Esophagus muscularis mucosa (tissue), 4 donors: Measurements from ENCODE around the gene ITPR3. TPM values are rescaled to one million over a fixed set of nuclear protein-coding genes. Genes with fewer than 3 reads are reported as not detected.
A peak's percentile ranks its signal among the peaks of the same experiment; 100 is the strongest.
"Not testable (repeated sequence)": the region's sequence is repeated elsewhere in the genome, so short reads cannot be mapped to it uniquely, and the experiment has no call there.

Experiments
- DNase-seq: peaks from one replicate; pipeline ENCODE4 v3.0.0-alpha.2; 2017; ENCODE audit errors: extremely low spot score
- H3K27ac ChIP-seq, 4 donors: fragments of 200-600 bp; sonication (generic); replicated peaks in 1 of 4; 1 replicate in 3 of 4; 2 replicates in 1 of 4; pipeline ENCODE4 v1.5.1; 2016 to 2019; ENCODE audit warnings: mild to moderate bottlenecking in 1 of 4
- H3K27me3 ChIP-seq, 4 donors: fragments of 200-600 bp; sonication (generic); one replicate each; pipeline versions ENCODE4 v1.5.1 to v1.6.0; 2016 to 2019
- H3K36me3 ChIP-seq, 4 donors: fragments of 200-600 bp; sonication (generic); one replicate each; pipeline ENCODE4 v1.5.1; 2016 to 2019
- H3K4me1 ChIP-seq, 4 donors: fragments of 200-600 bp; sonication (generic); one replicate each; pipeline ENCODE4 v1.5.1; 2016 to 2019
- H3K4me3 ChIP-seq, 4 donors: fragments of 200-600 bp; sonication (generic); 1 replicate in 2 of 4; 2 replicates in 2 of 4; pipeline ENCODE4 v1.5.1; 2016 to 2019; ENCODE audit warnings: mild to moderate bottlenecking in 4 of 4, moderate library complexity in 1 of 4
- H3K9me3 ChIP-seq, 4 donors: fragments of 200-600 bp; sonication (generic); 1 replicate in 3 of 4; 2 replicates in 1 of 4; pipeline ENCODE4 v1.5.1; 2016 to 2019
- CTCF ChIP-seq, 3 experiments: fragments of 200-600 bp in 2 of 3; fragments of 450-650 bp in 1 of 3; sonication (generic) in 2 of 3; IDR thresholded peaks; one replicate each; pipeline ENCODE4 v1.5.1; 2017 to 2019; ENCODE audit warnings: antibody characterized with exemption in 3 of 3, mild to moderate bottlenecking in 2 of 3, moderate library complexity in 1 of 3
- EP300 ChIP-seq: sonication (generic); formaldehyde crosslinking; IDR thresholded peaks from one replicate; pipeline ENCODE4 v1.6.1; 2017; ENCODE audit warnings: antibody characterized with exemption
- POLR2A ChIP-seq: fragments of 450-650 bp; IDR thresholded peaks from one replicate; pipeline ENCODE4 v1.6.1; 2017; ENCODE audit warnings: antibody characterized with exemption, moderate library complexity, mild to moderate bottlenecking, low read depth
- POLR2AphosphoS5 ChIP-seq, 2 donors: sonication (generic); formaldehyde crosslinking; IDR thresholded peaks; one replicate each; pipeline ENCODE4 v1.6.1; 2017; ENCODE audit warnings: antibody characterized with exemption in 2 of 2
- WGBS: methylation state at CpG from one replicate; pipeline ENCODE4 v1.1.5; 2018; 5-methylcytosine and 5-hydroxymethylcytosine counted together
- intact Hi-C: fragments of 100-400 bp; cut with DNase I; formaldehyde crosslinking; loops from one replicate; pipeline ENCODE4 v1.15.1; 2023
- total RNA-seq, 4 donors: library from RNA; depleted of rRNA; stranded (reverse); fragments of >200 nt; gene quantifications; one replicate each; pipeline versions ENCODE4 v1.1.0 to v1.2.1, GENCODE V29; 2016

The ITPR3 gene
- total RNA-seq, 4 donors from 2014 or later = 12.1 to 24.9 (median 20.5) TPM

GRCh38 chr6:33592280-33592594 is 28.9 kb upstream of the ITPR3 start:
- TF ChIP-seq POLR2AphosphoS5 (IDR thresholded peaks at IDR 0.05) (no peak), CTCF (IDR thresholded peaks at IDR 0.05) (no peak), EP300 (no peak), POLR2A (no peak)
- Histone ChIP-seq H3K4me1 (peaks cover 24 to 33% (median 30%) of the 10 kb centered on the region in 4 donors), H3K27ac (no peak overlapping the region), H3K36me3 (no peaks in the 10 kb centered on the region), H3K4me3 (no peak overlapping the region), H3K27me3 (peaks cover 0 to 25% (median 0%) of the 10 kb centered on the region in 4 donors), H3K9me3 (no peaks in the 10 kb centered on the region)
- WGBS = 81% methylated on average over 7 of the region's 7 CpGs
- intact Hi-C loops = no loop called here
- no peak for DNase-seq

DNA sequence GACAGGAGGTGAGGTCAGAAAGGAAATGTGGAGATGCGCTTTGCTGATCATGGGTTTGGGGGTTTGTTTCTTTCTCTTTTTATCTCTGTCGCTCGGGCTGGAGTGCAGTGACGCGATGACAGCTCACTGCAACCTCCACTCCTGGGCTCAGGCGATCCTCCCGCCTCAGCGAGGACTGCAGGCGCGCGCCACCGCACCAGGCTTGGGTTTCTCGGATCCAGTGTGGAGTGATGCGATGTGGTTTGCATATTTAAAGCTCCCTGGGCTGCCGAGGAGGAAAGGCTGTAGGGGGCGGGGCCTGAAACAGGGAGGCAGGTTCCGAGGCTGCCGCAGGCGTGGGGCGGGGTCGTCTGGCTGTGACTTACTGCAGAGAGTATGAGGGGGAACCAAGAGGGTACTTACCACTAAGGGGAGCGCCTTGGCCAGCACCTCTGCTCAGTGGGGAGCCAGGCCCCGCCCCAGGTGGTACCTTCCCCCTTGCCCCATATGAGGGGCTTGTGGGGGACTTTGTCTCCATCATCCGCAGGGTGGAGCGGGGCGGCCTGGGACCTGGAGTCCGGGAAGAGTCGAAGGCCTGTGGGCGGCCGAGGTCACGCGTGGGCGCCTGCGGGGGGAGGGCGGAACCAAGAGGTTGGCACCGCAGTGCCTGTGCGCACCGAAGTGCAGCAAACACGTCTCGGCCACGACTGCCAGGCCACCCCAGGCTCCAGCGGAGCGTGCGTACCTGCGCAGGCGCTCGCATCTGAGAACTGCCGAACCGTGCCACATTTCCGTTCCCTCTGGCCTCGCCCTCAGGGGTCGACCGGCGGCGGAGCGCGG is 28.3 kb upstream of the ITPR3 start:
- peaks cover 0 to 25% (median 0%) of the 10 kb centered on the region in 4 donors for H3K27me3 ChIP-seq
- TF ChIP-seq EP300 (no peak), POLR2AphosphoS5 (IDR thresholded peaks at IDR 0.05) (no peak), POLR2A (no peak), CTCF (IDR thresholded peaks at IDR 0.05) (no peak)
- intact Hi-C loops = no loop called here
- H3K9me3 ChIP-seq = no peaks in the 10 kb centered on the region
- peak overlapping the region in 3 of 4 donors; percentile 9 to 35 (median 12) for H3K4me3 ChIP-seq
- 54% methylated on average over 25 of the region's 57 CpGs for WGBS
- no peaks in the 10 kb centered on the region for H3K36me3 ChIP-seq
- no peak overlapping the region for H3K27ac ChIP-seq
- no peak for DNase-seq
- H3K4me1 ChIP-seq = peaks cover 24 to 33% (median 30%) of the 10 kb centered on the region in 4 donors

DNA sequence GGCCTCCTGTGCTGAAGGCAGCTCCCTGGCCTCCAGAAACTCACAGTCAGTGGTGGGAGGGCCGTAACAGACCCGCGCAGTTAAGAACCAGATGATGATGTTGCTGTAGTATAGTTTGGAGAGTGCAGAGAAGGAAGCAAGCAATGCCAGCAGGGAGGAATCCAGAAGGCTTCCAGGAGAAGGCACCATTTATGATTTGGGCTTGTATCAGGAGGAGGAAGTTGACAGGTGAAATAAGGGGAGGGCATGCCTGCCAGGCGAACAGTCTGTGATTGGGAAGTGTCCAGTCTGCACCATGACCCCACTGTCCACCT is 27.8 kb upstream of the ITPR3 start:
- TF ChIP-seq POLR2A (no peak), POLR2AphosphoS5 (IDR thresholded peaks at IDR 0.05) (no peak), CTCF (IDR thresholded peaks at IDR 0.05) (no peak), EP300 (no peak)
- H3K4me1 ChIP-seq = peaks cover 24 to 32% (median 30%) of the 10 kb centered on the region in 4 donors
- peaks cover 0 to 25% (median 0%) of the 10 kb centered on the region in 4 donors for H3K27me3 ChIP-seq
- peak overlapping the region in 3 of 4 donors; percentile 9 to 35 (median 12) for H3K4me3 ChIP-seq
- 38% methylated on average over 4 of the region's 4 CpGs for WGBS
- no peak overlapping the region for H3K27ac ChIP-seq
- no peak for DNase-seq
- no peaks in the 10 kb centered on the region for H3K9me3 ChIP-seq
- intact Hi-C loops = no loop called here
- no peaks in the 10 kb centered on the region for H3K36me3 ChIP-seq

DNA sequence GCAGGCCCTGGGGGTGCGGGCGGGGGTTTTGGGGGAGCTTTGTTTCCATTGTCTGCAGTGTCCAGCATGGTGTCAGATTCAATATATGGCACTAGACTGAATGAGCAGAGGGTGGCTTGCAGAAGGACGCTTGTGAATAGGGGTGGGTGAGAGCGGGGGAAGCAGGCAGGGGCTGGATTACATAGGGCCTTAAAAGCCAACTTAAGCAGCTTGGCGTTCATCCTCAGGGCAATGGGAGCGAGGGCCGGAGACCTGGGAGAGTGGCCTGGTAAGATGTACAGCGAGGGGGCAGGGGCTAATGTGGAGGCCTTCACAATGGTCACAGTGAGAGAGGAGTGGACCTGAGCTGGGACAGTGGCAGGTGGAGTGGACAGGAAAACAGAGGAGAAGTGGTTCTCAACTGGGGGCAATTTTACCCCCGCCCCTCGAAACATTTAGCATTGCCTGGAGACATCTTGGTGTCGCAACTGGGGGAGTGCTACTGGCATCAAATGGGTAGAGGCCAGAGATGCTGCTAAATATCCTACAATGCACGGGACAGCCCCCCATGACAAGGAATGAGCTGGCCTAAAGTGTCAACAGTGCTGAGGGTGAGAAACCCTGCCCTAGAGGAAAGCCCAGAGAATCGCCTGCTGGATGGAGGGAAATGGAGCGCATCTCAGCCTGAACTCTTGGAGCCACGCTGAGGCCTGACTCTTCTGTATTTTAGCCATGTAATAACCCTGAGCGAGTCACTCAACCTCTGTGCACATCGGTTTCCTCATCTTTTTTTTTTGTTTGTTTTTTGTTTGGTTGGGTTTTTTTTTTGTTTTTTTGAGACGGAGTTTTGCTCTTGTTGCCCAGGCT is 25.9 kb upstream of the ITPR3 start:
- intact Hi-C loops = no loop called here
- TF ChIP-seq POLR2AphosphoS5 (IDR thresholded peaks at IDR 0.05) (no peak), EP300 (no peak), CTCF (IDR thresholded peaks at IDR 0.05) (no peak), POLR2A (no peak)
- peaks cover 14 to 19% (median 17%) of the 10 kb centered on the region in 4 donors for H3K4me1 ChIP-seq
- no peak overlapping the region for H3K27ac ChIP-seq
- no peak overlapping the region for H3K4me3 ChIP-seq
- 94% methylated on average over 18 of the region's 18 CpGs for WGBS
- H3K9me3 ChIP-seq = no peaks in the 10 kb centered on the region
- no peaks in the 10 kb centered on the region for H3K36me3 ChIP-seq
- peaks cover 0 to 25% (median 0%) of the 10 kb centered on the region in 4 donors for H3K27me3 ChIP-seq
- no peak for DNase-seq

DNA sequence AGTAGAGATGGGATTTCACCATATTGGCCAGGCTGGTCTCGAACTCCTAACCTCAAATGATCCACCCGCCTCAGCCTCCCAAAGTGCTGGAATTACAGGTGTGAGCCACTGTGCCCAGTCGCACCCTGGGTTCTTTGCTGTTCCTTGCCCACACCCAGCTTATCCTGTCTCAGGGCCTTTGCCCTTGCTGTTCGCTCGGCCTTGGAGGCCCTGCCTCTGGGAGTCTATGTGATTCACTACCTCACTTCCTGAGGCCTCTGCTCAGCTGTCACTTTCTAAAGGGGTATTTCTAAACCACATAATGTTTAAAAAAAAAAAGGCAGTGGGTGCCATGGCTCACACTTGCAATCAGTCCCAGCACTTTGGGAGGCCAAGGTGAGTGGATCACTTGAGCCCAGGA is 24.2 kb upstream of the ITPR3 start:
- H3K4me1 ChIP-seq, H3K36me3 ChIP-seq, DNase-seq, H3K27ac ChIP-seq, H3K9me3 ChIP-seq, H3K4me3 ChIP-seq, intact Hi-C loops: not testable (repeated sequence)
- 94% methylated on average over 5 of the region's 5 CpGs for WGBS
- peaks cover 0 to 25% (median 0%) of the 10 kb centered on the region in 4 donors for H3K27me3 ChIP-seq
